Activated T-helper 1 cell treated with Interleukin-2 at 50 U/mL for 16 hours (primary cell): ENCODE results near the gene NUMBL.
"Not testable (repeated sequence)": the region's sequence is repeated elsewhere in the genome, so short reads cannot be mapped to it uniquely, and the experiment has no call there.

Experiments used
- DNase-seq: peaks from one replicate; pipeline ENCODE4 v3.0.0-alpha.2; 2020; ENCODE audit warnings: low read depth

Gene NUMBL

GRCh38 chr19:40690050-40690692, at the start of gene NUMBL:
Gene NUMBL (minus strand): TSS chr19:40690651. CDS start chr19:40690483, 168 bp downstream.
- no peak for DNase-seq

- no peak for DNase-seq
Measured at GRCh38 chr19:40739030-40739839, 48.8 kb upstream of the NUMBL start.

- DNase-seq, result no peak
Measured at GRCh38 chr19:40737102-40737644, 46.7 kb upstream of the NUMBL start.

GRCh38 chr19:40736661-40737060, 46.2 kb upstream of the NUMBL start:
- no peak for DNase-seq

GRCh38 chr19:40735013-40735771, 44.7 kb upstream of the NUMBL start:
- DNase-seq, result no peak

- no peak for DNase-seq
Measured at GRCh38 chr19:40733149-40733548, 42.7 kb upstream of the NUMBL start.

- DNase-seq, result not testable (repeated sequence)
Measured at GRCh38 chr19:40732304-40732703, 41.9 kb upstream of the NUMBL start.

GRCh38 chr19:40730065-40730464, 39.6 kb upstream of the NUMBL start:
- DNase-seq, result not testable (repeated sequence)

GRCh38 chr19:40726279-40726678, 35.8 kb upstream of the NUMBL start:
- no peak for DNase-seq

GRCh38 chr19:40724855-40725254, 34.4 kb upstream of the NUMBL start:
- DNase-seq, result no peak

- no peak for DNase-seq
Measured at GRCh38 chr19:40724315-40724714, 33.9 kb upstream of the NUMBL start.

GRCh38 chr19:40723661-40724254, 33.3 kb upstream of the NUMBL start:
- no peak for DNase-seq

GRCh38 chr19:40721936-40722661, 31.6 kb upstream of the NUMBL start:
- no peak for DNase-seq

- DNase-seq, result no peak
Measured at GRCh38 chr19:40721140-40721486, 30.7 kb upstream of the NUMBL start.

- DNase-seq, result no peak
Measured at GRCh38 chr19:40719414-40719894, 29.0 kb upstream of the NUMBL start.

GRCh38 chr19:40718774-40719391, 28.4 kb upstream of the NUMBL start:
- no peak for DNase-seq

- no peak for DNase-seq
Measured at GRCh38 chr19:40717880-40718773, 27.7 kb upstream of the NUMBL start.

- DNase-seq, result no peak
Measured at GRCh38 chr19:40717325-40717879, 27.0 kb upstream of the NUMBL start.
